ENCODE measurements around the gene CSTPP1. TPM values are rescaled to one million over a fixed set of nuclear protein-coding genes. Genes with fewer than 3 reads are reported as not detected.

Gene CSTPP1
- total RNA-seq, 2 donors from 2014 or later: 23.4 to 27.6 TPM

- peak overlapping the region in 1 of 2 donors; percentile 43 for H3K27ac ChIP-seq
- DNase-seq (ENCODE audit: low spot score) (no peak), ATAC-seq (ENCODE audit: insufficient number of reproducible peaks, low FRiP score, low read depth) (no peak)
Measured at GRCh38 chr11:46916286-46917108, 20.1 kb upstream of the CSTPP1 start.

GRCh38 chr11:46917109-46917761 lies 19.3 kb upstream of the CSTPP1 start:
- Histone ChIP-seq H3K4me1 (ENCODE audit: control insufficient read depth in 1 of 2, low read depth in 2 of 2) (peaks cover 0 to 54% of the 10 kb centered on the region in 2 donors), H3K27ac (peak overlapping the region in 1 of 2 donors; percentile 43), H3K4me3 (peak overlapping the region; percentile 72), H3K27me3 (replicated peaks; ENCODE audit: insufficient read depth) (no peaks in the 10 kb centered on the region), H3K36me3 (no peaks in the 10 kb centered on the region), H3K9me3 (no peaks in the 10 kb centered on the region)
- DNase-seq (ENCODE audit: low spot score): no peak
- TF ChIP-seq CTCF (IDR thresholded peaks at IDR 0.05): no peak
- no peak for ATAC-seq (ENCODE audit: insufficient number of reproducible peaks, low FRiP score, low read depth)

More at GRCh38 chr11:46916286-46917108, 20.1 kb upstream of the CSTPP1 start:
- Histone ChIP-seq H3K4me3 (peak overlapping the region; percentile 72), H3K36me3 (no peaks in the 10 kb centered on the region), H3K4me1 (ENCODE audit: control insufficient read depth in 1 of 2, low read depth in 2 of 2) (peaks cover 0 to 54% of the 10 kb centered on the region in 2 donors), H3K27me3 (replicated peaks; ENCODE audit: insufficient read depth) (no peaks in the 10 kb centered on the region), H3K9me3 (no peaks in the 10 kb centered on the region)
- no peak for TF ChIP-seq CTCF (IDR thresholded peaks at IDR 0.05)

GRCh38 chr11:46917762-46918082 lies 18.8 kb upstream of the CSTPP1 start:
- Histone ChIP-seq H3K27ac (no peak overlapping the region), H3K9me3 (no peaks in the 10 kb centered on the region), H3K4me1 (ENCODE audit: control insufficient read depth in 1 of 2, low read depth in 2 of 2) (peaks cover 0 to 54% of the 10 kb centered on the region in 2 donors), H3K27me3 (replicated peaks; ENCODE audit: insufficient read depth) (no peaks in the 10 kb centered on the region), H3K4me3 (peak overlapping the region; percentile 72), H3K36me3 (no peaks in the 10 kb centered on the region)
- TF ChIP-seq CTCF (IDR thresholded peaks at IDR 0.05): no peak
- DNase-seq (ENCODE audit: low spot score) (no peak), ATAC-seq (ENCODE audit: insufficient number of reproducible peaks, low FRiP score, low read depth) (no peak)

GRCh38 chr11:46918083-46918787 lies 18.3 kb upstream of the CSTPP1 start, which contains the start of gene LRP4:
TSS of gene LRP4 (minus strand) at chr11:46918550. CDS start at chr11:46918379, 171 bp downstream.
- H3K4me1 ChIP-seq (ENCODE audit: control insufficient read depth in 1 of 2, low read depth in 2 of 2): peaks cover 0 to 54% of the 10 kb centered on the region in 2 donors

More at GRCh38 chr11:46918083-46918787, 18.3 kb upstream of the CSTPP1 start, which contains the start of gene LRP4:
- DNase-seq (ENCODE audit: low spot score) (no peak), ATAC-seq (ENCODE audit: insufficient number of reproducible peaks, low FRiP score, low read depth) (no peak)
- Histone ChIP-seq H3K27me3 (replicated peaks; ENCODE audit: insufficient read depth) (no peaks in the 10 kb centered on the region), H3K27ac (no peak within 1 kb of the TSS), H3K4me3 (peak within 1 kb of the TSS; percentile 72), H3K36me3 (no peaks in the 10 kb centered on the region), H3K9me3 (no peaks in the 10 kb centered on the region)
- no peak for TF ChIP-seq CTCF (IDR thresholded peaks at IDR 0.05)
